Measurements from ENCODE around the gene AQP12A. TPM values are rescaled to one million over a fixed set of nuclear protein-coding genes. Genes with fewer than 3 reads are reported as not detected.

Gene AQP12A
- total and polyA plus RNA-seq, 7 experiments from 2014 or later = not detected

- Mint-ChIP-seq H3K4me3 (no peak overlapping the region), H3K9me3 (no peaks in the 10 kb centered on the region), H3K36me3 (no peaks in the 10 kb centered on the region), H3K27ac (peak overlapping the region in 1 of 9 donors; percentile 65), H3K27me3 (peaks cover 0 to 5% (median 0%) of the 10 kb centered on the region in 5 donors), H3K4me1 (no peaks in the 10 kb centered on the region)
- Histone ChIP-seq H3K4me1 (ENCODE audit: control insufficient read depth in 2 of 2, insufficient read depth in 2 of 2, low read length in 2 of 2) (no peaks in the 10 kb centered on the region), H3K27me3 (ENCODE audit: control insufficient read depth in 2 of 2, insufficient read depth in 2 of 2, low read length in 2 of 2) (no peaks in the 10 kb centered on the region), H3K4me3 (ENCODE audit: low read length) (no peak overlapping the region), H3K36me3 (ENCODE audit: control insufficient read depth in 2 of 3, insufficient read depth in 3 of 3, low read length in 3 of 3) (no peaks in the 10 kb centered on the region), H3K27ac (ENCODE audit: low read depth, low read length) (no peak overlapping the region), H3K9me3 (ENCODE audit: control insufficient read depth in 2 of 3, low read length in 3 of 3) (no peaks in the 10 kb centered on the region)
- ChIA-PET CTCF (no interaction called here), POLR2A (no interaction called here)
- DNase-seq (no peak), ATAC-seq (no peak)
- intact Hi-C loops (cut with micrococcal nuclease) = no loop called here
Measured at GRCh38 chr2:240724431-240724830, 32.8 kb downstream of the AQP12A start.

GRCh38 chr2:240725266-240725665 lies 33.6 kb downstream of the AQP12A start:
- no peaks in the 10 kb centered on the region for H3K27me3 ChIP-seq (ENCODE audit: control insufficient read depth in 2 of 2, insufficient read depth in 2 of 2, low read length in 2 of 2)
- ChIA-PET POLR2A (no interaction called here), CTCF (no interaction called here)
- Mint-ChIP-seq H3K9me3 (no peaks in the 10 kb centered on the region), H3K36me3 (no peaks in the 10 kb centered on the region), H3K4me3 (no peak overlapping the region), H3K27ac (no peak overlapping the region), H3K27me3 (peaks cover 0 to 5% (median 0%) of the 10 kb centered on the region in 5 donors), H3K4me1 (no peaks in the 10 kb centered on the region)
- H3K36me3 ChIP-seq (ENCODE audit: control insufficient read depth in 2 of 3, insufficient read depth in 3 of 3, low read length in 3 of 3) = no peaks in the 10 kb centered on the region
- DNase-seq (no peak), ATAC-seq (no peak)
- no peaks in the 10 kb centered on the region for H3K4me1 ChIP-seq (ENCODE audit: control insufficient read depth in 2 of 2, insufficient read depth in 2 of 2, low read length in 2 of 2)
- no peaks in the 10 kb centered on the region for H3K9me3 ChIP-seq (ENCODE audit: control insufficient read depth in 2 of 3, low read length in 3 of 3)
- H3K4me3 ChIP-seq (ENCODE audit: low read length) = no peak overlapping the region
- no peak overlapping the region for H3K27ac ChIP-seq (ENCODE audit: low read depth, low read length)
- intact Hi-C loops (cut with micrococcal nuclease) = no loop called here

DNA sequence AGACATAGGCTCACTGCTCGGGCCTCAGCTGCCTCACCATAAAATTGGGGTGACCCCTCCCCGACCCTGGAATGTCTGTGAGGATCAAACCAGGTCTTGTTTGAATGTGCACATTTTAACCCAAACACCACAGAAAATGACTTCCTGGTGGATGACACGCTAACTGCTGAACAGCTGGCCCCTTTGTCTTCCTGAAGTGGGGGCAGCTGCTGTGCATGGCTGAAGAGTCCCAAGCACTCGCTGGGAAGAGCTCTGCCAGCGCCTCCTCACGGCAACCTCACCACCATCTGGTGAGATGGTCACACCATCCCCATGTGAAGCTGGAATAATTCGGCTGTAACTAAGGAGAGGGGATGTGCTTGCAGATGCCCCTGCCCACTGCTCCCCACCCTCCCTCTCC lies 34.0 kb downstream of the AQP12A start:
- Mint-ChIP-seq H3K4me3 (no peak overlapping the region), H3K27ac (no peak overlapping the region), H3K27me3 (peaks cover 0 to 5% (median 0%) of the 10 kb centered on the region in 5 donors), H3K4me1 (no peaks in the 10 kb centered on the region), H3K9me3 (no peaks in the 10 kb centered on the region), H3K36me3 (no peaks in the 10 kb centered on the region)
- Histone ChIP-seq H3K27ac (ENCODE audit: low read depth, low read length) (no peak overlapping the region), H3K27me3 (ENCODE audit: control insufficient read depth in 2 of 2, insufficient read depth in 2 of 2, low read length in 2 of 2) (no peaks in the 10 kb centered on the region), H3K36me3 (ENCODE audit: control insufficient read depth in 2 of 3, insufficient read depth in 3 of 3, low read length in 3 of 3) (no peaks in the 10 kb centered on the region), H3K4me1 (ENCODE audit: control insufficient read depth in 2 of 2, insufficient read depth in 2 of 2, low read length in 2 of 2) (no peaks in the 10 kb centered on the region), H3K4me3 (ENCODE audit: low read length) (no peak overlapping the region), H3K9me3 (ENCODE audit: control insufficient read depth in 2 of 3, low read length in 3 of 3) (no peaks in the 10 kb centered on the region)
- intact Hi-C loops (cut with micrococcal nuclease) = no loop called here
- CTCF ChIA-PET = no interaction called here
- DNase-seq (no peak), ATAC-seq (no peak)
- POLR2A ChIA-PET = no interaction called here

DNA sequence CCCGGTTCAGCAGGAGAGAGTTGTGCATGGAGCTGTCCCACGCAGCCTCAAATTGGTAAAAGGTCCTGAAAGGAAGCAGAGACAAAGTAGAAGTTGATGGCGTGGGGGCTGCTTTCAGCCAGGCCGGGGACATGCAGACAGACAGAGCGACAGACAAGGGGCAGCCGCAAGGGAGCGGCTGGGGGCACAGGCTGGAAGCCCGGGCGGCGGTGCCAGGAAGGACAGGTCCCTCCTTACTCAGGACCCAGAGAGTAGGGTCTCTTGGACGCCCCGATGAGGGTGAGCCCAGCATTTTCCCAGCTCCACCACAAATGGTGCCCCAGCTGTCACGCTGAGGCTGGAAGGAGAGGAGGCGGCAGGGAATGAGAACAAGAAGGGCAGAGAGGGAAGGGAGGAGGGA lies 35.2 kb downstream of the AQP12A start:
- Histone ChIP-seq H3K36me3 (ENCODE audit: control insufficient read depth in 2 of 3, insufficient read depth in 3 of 3, low read length in 3 of 3) (no peaks in the 10 kb centered on the region), H3K4me3 (ENCODE audit: low read length) (no peak overlapping the region), H3K4me1 (ENCODE audit: control insufficient read depth in 2 of 2, insufficient read depth in 2 of 2, low read length in 2 of 2) (no peaks in the 10 kb centered on the region), H3K27me3 (ENCODE audit: control insufficient read depth in 2 of 2, insufficient read depth in 2 of 2, low read length in 2 of 2) (no peaks in the 10 kb centered on the region), H3K9me3 (ENCODE audit: control insufficient read depth in 2 of 3, low read length in 3 of 3) (no peaks in the 10 kb centered on the region), H3K27ac (ENCODE audit: low read depth, low read length) (no peak overlapping the region)
- CTCF ChIA-PET = no interaction called here
- intact Hi-C loops (cut with micrococcal nuclease) = no loop called here
- H3K9me3 Mint-ChIP-seq = no peaks in the 10 kb centered on the region
- no peak for DNase-seq
- H3K4me1 Mint-ChIP-seq = no peaks in the 10 kb centered on the region
- no peaks in the 10 kb centered on the region for H3K36me3 Mint-ChIP-seq
- H3K4me3 Mint-ChIP-seq = no peak overlapping the region
- no peak for ATAC-seq
- H3K27me3 Mint-ChIP-seq = peaks cover 0 to 8% (median 0%) of the 10 kb centered on the region in 5 donors
- no peak overlapping the region for H3K27ac Mint-ChIP-seq
- POLR2A ChIA-PET = no interaction called here

DNA sequence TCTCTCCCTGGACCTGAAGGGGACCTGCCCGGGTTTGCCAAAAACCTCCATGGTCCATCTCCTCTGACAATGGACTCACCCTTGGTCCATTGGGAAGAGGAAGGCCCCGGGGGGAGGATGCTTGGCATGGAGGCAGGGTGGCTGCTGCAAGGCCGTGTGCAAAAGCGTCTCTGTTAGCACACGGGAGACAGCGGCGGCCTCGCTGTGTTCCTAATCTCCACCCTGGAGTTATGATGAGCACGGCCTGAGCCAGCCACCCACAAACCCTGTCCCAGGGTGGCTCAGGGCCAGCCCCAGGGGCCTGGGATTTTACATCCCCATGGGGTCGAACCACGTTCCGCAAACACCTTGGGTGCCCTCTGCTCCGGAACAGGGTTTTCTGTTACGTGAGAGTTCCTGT lies 35.8 kb downstream of the AQP12A start:
- Mint-ChIP-seq H3K4me3 (no peak overlapping the region), H3K9me3 (no peaks in the 10 kb centered on the region), H3K4me1 (no peaks in the 10 kb centered on the region), H3K27me3 (peaks cover 0 to 8% (median 0%) of the 10 kb centered on the region in 5 donors), H3K36me3 (no peaks in the 10 kb centered on the region), H3K27ac (no peak overlapping the region)
- CTCF ChIA-PET = no interaction called here
- Histone ChIP-seq H3K36me3 (ENCODE audit: control insufficient read depth in 2 of 3, insufficient read depth in 3 of 3, low read length in 3 of 3) (no peaks in the 10 kb centered on the region), H3K9me3 (ENCODE audit: control insufficient read depth in 2 of 3, low read length in 3 of 3) (no peaks in the 10 kb centered on the region), H3K27me3 (ENCODE audit: control insufficient read depth in 2 of 2, insufficient read depth in 2 of 2, low read length in 2 of 2) (no peaks in the 10 kb centered on the region), H3K4me3 (ENCODE audit: low read length) (no peak overlapping the region), H3K27ac (ENCODE audit: low read depth, low read length) (no peak overlapping the region), H3K4me1 (ENCODE audit: control insufficient read depth in 2 of 2, insufficient read depth in 2 of 2, low read length in 2 of 2) (no peaks in the 10 kb centered on the region)
- intact Hi-C loops (cut with micrococcal nuclease) = no loop called here
- POLR2A ChIA-PET = no interaction called here
- DNase-seq (no peak), ATAC-seq (no peak)

DNA sequence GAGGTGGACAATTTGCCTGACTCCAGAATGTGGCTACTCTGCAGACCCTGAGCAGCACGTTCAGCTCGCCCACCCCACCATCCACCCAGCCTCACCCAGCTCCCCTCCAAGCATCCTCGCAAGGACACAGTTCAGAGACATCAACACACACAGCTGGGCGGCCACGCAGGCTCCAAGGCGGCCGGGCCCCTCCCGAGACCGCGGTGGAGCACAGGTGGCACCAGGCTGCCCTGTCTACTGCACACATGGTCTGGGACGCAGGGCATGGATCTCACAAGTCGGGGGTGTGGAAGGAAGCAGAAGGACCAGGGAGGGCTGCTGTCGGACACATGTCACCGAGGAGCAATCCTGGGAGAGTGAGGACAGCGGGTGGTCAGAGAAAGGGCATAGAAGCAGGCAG lies 36.2 kb downstream of the AQP12A start:
- H3K4me1 Mint-ChIP-seq = no peaks in the 10 kb centered on the region
- no peaks in the 10 kb centered on the region for H3K36me3 Mint-ChIP-seq
- H3K4me1 ChIP-seq (ENCODE audit: control insufficient read depth in 2 of 2, insufficient read depth in 2 of 2, low read length in 2 of 2) = no peaks in the 10 kb centered on the region
- no peak overlapping the region for H3K27ac Mint-ChIP-seq
- CTCF ChIA-PET = no interaction called here
- intact Hi-C loops (cut with micrococcal nuclease) = no loop called here
- no peak overlapping the region for H3K4me3 ChIP-seq (ENCODE audit: low read length)
- H3K36me3 ChIP-seq (ENCODE audit: control insufficient read depth in 2 of 3, insufficient read depth in 3 of 3, low read length in 3 of 3) = no peaks in the 10 kb centered on the region
- H3K27ac ChIP-seq (ENCODE audit: low read depth, low read length) = no peak overlapping the region
- H3K27me3 ChIP-seq (ENCODE audit: control insufficient read depth in 2 of 2, insufficient read depth in 2 of 2, low read length in 2 of 2) = no peaks in the 10 kb centered on the region
- no peak for DNase-seq
- peaks cover 0 to 8% (median 0%) of the 10 kb centered on the region in 5 donors for H3K27me3 Mint-ChIP-seq
- ATAC-seq = no peak
- POLR2A ChIA-PET = no interaction called here
- no peaks in the 10 kb centered on the region for H3K9me3 ChIP-seq (ENCODE audit: control insufficient read depth in 2 of 3, low read length in 3 of 3)
- no peaks in the 10 kb centered on the region for H3K9me3 Mint-ChIP-seq
- peak overlapping the region in 1 of 10 donors; percentile 68 for H3K4me3 Mint-ChIP-seq

GRCh38 chr2:240728361-240728760 lies 36.7 kb downstream of the AQP12A start:
- no peaks in the 10 kb centered on the region for H3K4me1 ChIP-seq (ENCODE audit: control insufficient read depth in 2 of 2, insufficient read depth in 2 of 2, low read length in 2 of 2)
- H3K9me3 ChIP-seq (ENCODE audit: control insufficient read depth in 2 of 3, low read length in 3 of 3) = no peaks in the 10 kb centered on the region
- H3K36me3 ChIP-seq (ENCODE audit: control insufficient read depth in 2 of 3, insufficient read depth in 3 of 3, low read length in 3 of 3) = no peaks in the 10 kb centered on the region
- H3K27me3 ChIP-seq (ENCODE audit: control insufficient read depth in 2 of 2, insufficient read depth in 2 of 2, low read length in 2 of 2) = no peaks in the 10 kb centered on the region
- no peaks in the 10 kb centered on the region for H3K4me1 Mint-ChIP-seq
- POLR2A ChIA-PET = no interaction called here
- intact Hi-C loops (cut with micrococcal nuclease) = no loop called here
- H3K4me3 Mint-ChIP-seq = no peak overlapping the region
- DNase-seq (no peak), ATAC-seq (no peak)
- H3K9me3 Mint-ChIP-seq = no peaks in the 10 kb centered on the region
- no peak overlapping the region for H3K27ac Mint-ChIP-seq
- CTCF ChIA-PET = no interaction called here
- no peak overlapping the region for H3K27ac ChIP-seq (ENCODE audit: low read depth, low read length)
- H3K36me3 Mint-ChIP-seq = no peaks in the 10 kb centered on the region
- H3K27me3 Mint-ChIP-seq = peaks cover 0 to 8% (median 0%) of the 10 kb centered on the region in 5 donors
- H3K4me3 ChIP-seq (ENCODE audit: low read length) = no peak overlapping the region
